HG03045 (cell line): ENCODE results near the gene DAND5.

Experiments used
- ATAC-seq: cut with Tn5 transposase; IDR thresholded peaks from one replicate; pipeline ENCODE4 v1.9.1; 2021; ENCODE audit warnings: mild to moderate bottlenecking, moderate library complexity; ENCODE audit not compliant: unreplicated experiment

The DAND5 gene

DNA sequence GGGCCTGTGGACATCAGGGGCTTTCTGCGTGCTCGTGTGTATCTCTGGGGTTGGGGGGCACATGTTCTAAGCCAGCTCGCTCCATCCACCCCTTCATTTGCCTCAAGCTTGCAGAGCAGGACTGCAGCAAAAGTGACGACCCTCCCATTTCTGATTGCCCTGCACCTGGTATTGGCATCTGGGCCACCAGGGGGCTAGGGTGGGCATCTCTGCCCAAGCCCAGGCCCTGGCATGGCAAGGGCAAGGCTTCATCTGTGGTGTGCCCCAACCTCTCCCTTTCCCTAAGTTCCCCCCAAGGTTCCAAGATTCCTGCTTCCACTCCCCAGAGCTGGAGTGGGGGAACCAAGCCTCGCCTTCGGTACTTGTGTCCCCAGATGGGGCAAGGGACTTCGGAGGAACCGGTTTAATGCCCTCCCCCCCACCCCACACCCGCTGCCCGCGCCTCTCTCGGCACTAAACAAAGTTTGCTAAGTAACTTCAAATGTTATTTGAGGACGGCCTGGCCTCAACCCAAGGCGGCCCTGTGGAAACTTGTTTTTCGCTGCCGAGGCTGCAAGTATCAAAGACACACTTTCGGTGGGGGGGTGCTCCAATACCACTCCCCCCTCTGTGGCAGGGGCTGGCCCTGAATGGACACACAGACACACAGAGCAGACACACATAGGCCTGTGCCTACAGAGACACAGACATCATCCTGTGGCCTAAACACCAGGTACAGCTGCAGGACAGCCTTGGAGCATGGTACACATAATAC lies 38.1 kb downstream of the DAND5 start:
- no peak for ATAC-seq

DNA sequence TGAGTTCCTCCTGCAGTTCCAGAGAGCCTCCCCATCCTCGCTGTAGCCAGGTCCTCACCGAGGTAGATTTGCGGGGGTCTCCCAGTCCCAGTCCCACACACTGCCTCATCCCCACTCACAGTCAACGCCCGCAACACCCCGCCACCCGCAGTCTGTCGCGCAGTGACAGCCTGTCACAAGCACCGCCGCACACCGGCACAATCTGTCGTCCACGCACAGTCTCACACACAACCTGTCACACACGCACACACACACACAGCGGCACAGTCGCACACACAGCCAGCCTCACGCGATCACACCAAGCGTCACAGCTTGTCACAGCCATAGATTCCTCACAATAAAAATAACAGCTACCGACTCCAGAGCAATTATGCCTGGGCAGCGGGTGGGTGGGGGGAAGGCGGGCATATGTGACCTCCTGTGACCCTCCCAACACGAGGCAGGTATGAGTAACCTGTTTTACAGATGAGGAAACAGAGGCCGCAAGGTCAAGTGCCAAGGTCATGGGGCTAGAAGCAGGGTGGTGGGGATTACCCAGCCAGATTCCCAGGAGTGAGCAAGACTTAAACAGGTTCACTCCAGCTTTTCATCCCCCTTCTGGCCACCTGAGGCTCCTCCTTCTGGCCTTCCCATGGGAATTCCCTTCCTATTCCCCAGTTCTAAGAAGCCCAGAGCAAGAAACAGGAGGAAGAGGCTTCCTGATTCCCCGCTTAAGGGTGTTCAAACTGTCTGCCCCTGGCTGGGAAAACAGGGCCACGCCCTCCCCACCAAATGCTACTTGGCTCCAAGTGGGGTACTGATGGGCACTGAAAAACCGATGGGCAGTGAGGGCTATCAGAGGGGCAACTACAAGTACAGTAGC lies 39.8 kb downstream of the DAND5 start:
- no peak for ATAC-seq

DNA sequence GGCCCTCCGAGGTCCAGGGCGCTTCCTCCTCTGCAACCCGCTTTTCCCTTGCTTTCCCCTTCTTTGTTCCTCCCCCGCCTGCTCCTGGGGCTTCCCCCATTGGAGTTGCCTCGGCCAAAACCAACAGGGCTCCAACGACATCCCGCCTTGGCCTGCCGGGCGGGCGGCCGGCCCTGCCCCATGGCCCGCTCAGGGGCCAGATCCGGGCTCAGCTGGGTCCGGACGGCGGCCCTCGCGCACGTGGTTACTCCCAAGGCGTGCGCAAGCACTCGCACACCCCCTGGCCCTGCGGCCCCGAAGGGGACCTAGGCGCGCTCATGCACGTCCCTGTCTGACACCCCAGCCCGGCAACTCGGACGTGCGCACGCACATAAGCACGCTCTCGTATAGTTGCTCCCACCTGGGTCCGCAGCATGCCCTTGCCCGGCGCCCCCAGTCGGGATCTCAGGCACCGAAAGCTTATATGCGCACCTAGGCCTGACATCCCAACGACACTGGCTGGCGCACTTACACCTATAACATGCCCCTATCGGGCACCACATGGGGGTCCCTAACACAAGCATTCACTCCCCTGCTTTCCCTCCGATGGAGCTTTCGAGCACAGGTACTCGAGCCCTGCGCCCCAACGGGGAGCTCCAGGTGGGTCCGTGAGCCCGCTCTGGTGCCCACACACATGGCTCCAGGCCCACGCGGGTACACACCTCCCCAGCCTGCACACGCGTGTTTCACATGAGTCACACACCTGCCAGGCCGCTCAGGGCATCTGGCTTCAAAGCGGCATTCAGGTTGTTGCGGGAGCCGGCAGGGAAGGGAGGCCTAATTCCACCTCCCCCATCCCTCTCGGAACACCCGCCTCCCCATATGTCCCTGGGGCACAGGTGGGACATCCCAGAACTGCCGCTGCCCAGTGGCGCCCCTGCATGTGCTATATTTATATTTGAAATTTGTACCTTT lies 40.9 kb downstream of the DAND5 start:
- no peak for ATAC-seq

DNA sequence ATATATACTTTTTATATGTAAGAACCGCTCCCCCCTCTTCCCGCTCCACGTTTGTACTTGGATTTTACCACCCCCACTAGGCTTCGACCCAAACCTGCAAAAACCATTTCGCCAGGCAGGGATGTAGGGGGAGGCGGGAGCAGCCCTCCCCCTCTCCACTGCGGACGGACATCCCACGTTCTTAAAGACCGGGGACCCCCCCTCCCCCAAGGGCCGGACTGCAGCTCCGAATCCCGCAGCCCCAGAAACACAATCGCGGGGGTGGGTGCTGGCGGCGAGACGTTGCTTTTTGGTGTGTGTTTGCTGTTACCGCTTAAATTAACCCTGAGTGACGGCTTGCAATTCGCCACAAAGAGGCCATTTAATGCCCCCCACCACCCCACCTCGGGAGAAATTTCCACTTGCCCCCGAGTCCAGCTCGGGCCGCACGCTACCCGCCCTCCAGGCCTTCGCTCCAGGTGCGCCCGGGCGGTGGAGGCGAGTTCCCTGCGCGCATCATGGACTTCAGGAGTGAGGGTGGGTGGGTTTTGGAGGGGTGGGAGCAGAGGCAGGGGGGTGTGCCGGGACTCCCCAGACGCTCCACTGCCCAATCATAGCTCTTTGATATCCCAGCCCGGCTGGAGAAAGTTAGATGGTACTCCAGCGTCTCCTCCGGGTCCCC lies 41.7 kb downstream of the DAND5 start:
- ATAC-seq = no peak

DNA sequence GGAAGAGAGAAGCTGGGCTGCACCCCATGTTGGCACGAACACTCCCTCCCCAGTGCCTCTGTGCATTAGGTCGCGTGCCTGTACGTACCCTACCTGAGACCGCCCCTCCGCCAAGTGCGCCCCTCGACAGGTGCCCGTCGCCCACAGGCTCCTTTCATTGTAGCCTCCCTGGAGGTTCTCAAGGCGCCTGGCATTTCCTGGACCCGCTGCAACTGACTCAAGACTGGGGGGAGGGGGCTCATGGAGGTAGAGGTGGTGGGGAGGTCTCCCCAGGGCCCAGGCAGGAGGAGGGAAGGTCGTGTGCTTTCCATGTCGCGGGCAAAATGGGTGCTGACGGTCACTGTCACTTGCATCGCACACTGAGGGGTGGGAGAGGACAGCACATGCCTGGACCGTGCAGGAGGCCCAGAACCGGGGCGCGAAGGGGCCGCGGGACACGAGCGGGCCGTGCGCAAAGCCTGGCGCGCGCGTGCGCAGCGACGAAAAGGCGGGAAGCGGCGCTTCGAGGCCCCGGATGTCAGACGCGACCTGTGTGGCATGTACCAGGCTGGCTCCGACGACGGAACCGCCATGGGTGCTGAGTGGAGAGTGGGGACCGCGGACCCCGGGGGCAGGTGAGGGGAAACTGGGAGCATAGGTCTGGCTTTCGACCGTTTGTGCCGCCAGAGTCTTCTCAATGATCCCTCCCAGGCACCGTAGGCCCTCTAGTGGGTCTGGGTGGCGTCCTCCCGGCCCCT lies 42.4 kb downstream of the DAND5 start:
- no peak for ATAC-seq

DNA sequence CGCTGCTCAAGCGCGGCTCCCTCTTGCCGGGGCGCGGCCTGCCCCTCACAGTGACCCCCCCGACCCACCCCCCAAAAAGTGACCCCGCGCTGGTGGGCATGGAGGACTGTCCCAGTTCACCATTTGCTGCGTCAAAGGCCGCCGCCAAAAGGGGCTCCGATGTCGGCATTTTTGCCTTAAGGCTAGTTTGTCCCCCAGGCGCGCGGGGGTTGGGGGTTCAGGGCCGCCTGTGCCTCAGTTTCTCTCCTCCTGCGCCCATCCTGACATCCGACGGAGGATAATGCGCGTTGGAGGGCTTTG lies 43.0 kb downstream of the DAND5 start:
- no peak for ATAC-seq

DNA sequence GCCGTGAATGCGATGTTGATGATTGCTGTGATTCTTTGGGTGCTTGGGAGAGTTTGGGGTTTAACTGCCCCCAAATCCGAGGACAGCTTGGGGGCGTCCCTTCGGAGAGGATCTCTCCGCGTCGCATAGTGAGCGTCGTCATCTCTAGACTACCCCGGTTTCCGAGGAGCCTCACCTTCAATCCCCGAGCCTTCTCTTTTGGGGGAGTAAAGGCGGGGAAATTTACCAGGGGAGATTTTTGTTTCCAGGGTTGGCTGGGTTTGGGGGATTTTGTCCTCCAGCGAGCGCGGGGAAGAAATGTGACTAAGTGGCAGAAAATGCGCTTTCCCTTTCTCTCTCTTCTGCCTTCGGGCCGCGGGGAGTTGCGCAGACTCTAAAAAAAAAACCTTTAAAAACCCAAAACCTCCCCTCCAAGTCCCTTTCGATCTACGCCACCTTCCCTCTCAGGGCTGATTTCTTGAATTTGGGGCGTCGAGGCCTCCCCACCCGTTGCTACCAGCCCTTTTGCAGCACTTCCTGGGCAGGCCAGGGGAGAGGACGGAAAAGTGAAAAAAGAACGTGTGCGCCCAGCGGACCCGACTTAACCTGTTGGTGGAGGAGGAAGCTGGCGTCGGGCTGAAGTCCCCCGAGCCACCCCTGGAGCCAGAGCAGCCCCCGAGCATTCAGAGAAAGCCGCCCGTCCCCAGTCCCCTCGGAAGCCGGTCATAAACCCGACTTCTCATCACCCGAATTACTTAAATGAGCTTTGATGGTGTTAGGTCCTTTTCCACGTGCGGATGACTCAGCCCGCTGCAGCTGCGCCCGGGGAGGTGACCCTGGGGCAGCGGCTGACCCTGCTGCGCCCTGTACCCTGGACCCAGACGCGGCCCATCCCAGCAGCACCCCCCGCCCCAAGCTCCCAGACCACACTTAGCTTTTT lies 43.6 kb downstream of the DAND5 start:
- no peak for ATAC-seq

DNA sequence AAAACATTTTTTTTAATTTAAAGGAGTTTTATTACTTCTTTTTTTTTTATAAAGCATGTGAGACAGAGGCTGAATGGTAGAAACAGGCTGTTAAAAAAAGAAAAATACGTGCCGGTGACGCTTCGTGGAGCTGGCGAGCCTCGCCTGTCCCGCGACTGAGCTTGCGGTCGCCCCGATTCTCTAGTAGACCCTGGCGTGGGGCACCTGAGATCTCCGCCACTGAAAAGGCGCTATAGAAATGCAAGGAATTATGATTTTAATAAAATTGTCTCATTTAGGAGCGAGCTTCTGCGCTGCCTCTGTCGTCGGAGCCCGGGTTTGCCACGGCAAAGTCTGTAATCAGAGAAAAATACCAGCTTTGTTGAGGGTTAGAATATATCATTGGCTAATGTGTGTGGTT lies 44.3 kb downstream of the DAND5 start:
- ATAC-seq = no peak

DNA sequence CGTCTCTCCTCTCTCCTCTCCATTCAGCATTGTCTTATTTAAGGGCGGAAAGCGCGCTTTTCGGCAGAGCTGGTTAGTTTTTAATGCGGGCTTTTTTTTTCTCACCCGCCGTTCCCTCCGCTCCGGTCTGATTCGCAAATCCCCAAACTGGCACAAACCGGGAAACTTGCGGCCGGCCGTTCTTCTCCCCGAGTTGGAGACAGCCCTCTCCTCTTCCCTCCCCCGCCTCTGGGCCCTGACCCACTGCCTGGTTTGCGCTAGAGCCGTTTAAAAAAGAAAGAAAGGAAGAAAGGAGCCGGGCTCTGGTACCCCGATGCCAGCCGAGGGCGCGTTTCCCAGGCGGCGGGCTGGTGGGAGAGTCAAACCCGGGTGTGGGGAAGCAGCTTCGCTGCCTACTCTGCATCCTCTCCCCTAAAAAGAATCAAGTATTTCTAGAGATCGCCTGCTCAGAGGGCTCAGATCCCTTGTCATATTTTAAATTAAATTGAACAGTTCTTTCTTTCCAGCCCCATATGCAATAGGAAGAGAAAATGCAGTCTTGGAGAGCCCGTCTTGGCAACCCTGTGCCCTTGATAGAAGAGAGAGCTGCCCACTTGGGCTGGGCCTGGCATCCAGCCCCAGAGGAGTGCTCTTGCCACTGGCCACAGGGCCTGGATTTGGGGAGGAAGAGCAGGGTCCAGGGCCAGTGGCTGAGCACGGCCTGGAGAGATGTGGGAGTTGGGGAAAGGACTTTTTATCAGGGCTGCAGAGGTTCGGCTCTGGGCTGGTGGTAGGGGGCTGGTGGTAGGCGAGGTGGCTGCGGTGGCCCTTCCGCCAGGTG lies 44.9 kb downstream of the DAND5 start:
- no peak for ATAC-seq

DNA sequence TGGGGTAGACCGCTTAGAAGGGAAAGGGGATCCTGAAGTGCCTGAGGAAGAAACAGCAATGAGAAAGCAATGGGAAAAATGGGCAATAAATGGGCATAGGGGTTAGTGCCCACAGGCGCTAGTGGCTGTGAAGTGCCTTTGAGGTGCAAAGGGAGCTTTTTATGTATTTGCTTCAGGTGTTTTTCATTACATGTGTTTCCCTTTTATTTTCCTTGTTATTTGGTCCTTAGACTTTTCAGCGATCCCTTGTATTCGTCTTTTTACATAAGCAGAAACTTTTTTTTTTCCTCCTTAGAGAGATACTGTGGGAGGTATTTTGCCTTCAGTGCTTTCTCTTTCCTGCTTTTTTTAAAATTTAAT lies 45.5 kb downstream of the DAND5 start:
- ATAC-seq = no peak

DNA sequence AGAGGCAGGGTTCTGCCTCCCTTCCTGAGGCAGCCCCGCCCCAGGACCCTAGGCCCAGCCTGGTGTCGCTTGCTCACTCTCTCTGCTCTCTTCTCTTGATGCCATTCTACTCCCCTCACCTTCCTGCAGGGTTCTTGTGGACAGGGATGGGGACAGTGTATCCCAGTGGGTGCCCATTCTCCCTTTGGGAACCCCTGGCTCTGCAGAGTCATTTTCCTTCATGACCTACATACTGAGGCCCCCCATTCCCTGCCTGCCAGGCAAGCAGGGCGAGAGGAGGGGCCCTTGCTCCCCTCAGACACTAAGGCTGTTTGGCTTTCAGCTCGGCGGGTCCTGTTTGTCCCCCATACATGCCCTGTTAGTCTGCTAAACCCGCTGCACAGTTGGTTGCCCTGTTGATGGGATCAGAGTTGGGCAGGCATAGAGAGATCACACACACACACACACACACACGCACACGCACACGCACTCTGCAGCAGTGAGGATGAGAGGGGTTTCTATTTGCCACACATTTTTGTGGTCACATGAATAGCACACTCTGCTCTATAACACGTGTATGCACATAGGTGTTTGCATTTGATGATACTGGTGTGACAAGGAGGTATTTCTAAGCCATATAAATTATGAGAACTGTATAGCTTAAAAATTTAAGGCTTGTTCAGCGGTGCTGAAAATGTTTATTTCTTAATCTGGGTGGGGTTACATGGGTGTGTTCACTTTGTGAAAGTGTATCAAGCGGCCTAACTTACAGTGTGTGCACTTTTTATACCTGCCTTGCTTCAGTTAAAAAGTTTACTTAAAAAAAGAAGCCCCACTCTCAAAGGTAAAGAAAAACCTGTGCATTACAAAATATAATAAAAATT lies 46.2 kb downstream of the DAND5 start:
- no peak for ATAC-seq

DNA sequence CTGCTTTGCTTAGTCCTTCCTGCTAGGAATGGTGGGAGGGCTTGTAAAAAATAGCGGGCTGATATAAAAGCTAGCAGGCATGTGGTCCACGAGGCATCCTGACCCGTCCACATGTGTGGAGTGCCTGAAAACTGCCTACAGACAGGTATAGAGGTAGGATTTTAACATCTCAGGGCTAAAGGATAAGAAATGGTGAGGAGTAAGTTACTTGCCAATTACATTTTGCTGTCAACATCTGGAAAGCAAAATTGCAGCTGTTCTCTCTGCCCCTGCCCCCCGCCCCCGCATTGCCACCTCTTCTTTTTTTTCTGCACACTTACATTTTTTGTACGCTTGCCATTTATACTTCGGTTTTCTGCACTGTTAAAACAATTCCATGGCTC lies 46.9 kb downstream of the DAND5 start:
- ATAC-seq = no peak

DNA sequence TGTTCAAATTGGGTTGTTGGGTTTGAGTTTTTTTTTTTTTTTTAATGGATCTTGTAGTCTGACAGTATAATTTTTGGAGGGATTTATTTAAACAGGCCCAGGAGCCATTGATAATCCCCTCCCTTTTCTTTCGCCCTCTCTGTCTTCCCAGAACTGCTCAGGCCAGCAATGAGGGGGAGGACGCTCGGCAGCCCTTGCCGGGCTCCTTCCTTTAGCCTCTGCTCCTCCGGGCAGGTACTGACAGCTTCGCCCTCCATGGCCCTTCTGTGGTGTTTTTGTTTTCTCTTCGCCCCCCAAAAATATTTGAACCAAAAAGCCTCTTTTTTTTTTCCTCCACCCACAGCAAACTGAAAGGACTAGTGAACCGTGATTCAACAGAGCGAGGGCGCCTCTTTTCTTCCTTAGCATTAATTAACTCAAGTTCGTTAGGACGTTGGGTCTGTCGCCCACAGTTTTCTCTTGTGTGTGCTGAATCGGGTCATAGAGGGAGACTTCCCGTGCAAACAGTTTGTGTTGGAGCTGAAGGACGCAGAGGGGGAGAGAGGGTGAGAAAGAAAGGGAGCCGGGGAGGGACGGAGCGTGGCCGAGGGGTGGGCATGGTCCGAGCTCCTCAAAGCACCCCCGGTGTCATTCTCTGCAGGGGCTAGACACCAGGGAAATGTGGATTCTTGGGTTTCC lies 47.4 kb downstream of the DAND5 start:
- ATAC-seq = no peak

DNA sequence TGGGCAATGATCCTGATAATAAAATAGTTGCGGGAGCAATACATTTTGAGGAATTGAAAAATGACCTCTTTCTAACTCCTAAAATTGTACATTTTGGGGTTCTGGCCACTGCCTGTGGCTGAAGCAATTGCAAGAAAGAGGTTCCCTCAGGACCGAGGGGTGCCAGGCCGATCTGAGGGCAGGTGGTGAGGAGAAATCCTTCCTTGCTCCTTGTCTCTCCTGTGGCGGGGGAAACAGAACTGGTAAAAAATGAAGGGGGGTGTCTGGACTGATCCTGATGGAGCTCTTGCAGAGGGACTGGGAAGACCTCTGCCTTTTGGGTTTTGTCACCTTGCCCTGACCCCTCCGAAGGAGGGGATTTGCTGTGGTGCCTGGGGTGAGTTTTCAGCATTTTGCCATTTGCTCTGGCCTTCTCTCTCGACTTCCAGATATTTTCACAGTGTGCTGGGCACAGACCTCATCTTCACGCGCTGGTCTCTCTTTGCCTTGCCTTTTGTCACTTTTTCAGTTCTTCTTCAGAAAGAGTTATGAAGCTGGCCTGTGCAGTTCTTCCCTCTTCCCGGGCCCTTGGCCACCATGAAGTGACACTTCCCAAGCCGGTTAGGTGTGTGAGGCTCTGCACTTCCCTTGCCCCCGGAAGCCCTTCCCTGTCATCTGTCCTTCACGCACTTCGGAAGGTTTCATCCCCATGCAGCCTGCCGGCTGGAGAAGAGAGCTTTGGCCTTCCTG lies 48.1 kb downstream of the DAND5 start:
- no peak for ATAC-seq

DNA sequence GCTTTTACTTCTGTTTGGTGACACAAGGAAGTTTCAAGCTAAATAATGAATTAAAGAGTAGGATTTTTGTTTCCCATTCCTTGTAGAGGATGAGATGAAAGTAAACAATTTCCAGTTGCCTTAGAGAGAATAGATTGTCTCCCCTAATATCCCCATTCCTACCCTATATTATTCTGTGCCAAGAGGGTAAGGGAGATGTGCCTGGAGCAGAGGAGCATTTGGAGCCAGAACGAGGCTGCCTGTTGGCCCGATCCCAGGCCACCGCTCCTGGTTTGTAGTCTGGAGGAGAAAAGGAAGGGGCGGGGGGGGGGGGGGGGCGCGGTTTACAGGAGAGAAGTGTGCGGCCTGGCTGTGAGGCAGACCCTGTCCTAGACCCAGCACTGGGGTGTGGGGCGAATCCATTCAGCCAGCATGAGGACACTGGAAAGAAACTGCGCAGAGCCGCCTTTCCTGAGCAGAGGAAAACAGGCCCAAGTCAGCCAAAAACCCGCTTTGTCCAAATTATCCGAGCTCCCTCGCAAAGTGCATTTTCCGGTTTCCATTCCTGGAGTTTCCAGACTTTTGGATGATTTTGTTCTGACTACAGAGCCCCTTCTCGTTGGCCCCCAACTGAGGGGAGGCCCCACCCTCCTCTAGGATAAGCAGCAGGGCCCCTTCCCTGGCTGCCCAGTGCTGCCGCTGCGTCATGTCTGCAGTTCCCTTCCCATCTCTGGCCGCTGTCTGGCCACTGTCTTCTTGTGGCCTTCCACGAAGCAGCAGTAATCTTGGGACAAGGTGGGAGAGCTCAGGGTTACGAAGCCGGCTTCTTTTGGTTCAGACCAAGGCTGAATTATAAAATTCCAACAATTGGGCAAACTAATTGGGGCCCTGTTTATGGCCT lies 48.9 kb downstream of the DAND5 start:
- no peak for ATAC-seq
